Dermis microvascular lymphatic vessel endothelial cell (primary cell): ENCODE measurements around the gene APBA2. TPM values are rescaled to one million over a fixed set of nuclear protein-coding genes. Genes with fewer than 3 reads are reported as not detected.

ENCODE experiments used
- DNase-seq, 2 donors: peaks; one replicate each; pipeline versions ENCODE4 v3.0.0 to v3.0.0-alpha.2; 2010; ENCODE audit warnings: low read depth in 2 of 2
- total RNA-seq: library from RNA; depleted of rRNA; stranded (reverse); fragments of >200 nt; gene quantifications from 2 replicates; pipeline ENCODE4 v1.2.1, GENCODE V29; 2014

Gene APBA2
- total RNA-seq, 1 donor from 2014 or later = 22.7 TPM

DNA sequence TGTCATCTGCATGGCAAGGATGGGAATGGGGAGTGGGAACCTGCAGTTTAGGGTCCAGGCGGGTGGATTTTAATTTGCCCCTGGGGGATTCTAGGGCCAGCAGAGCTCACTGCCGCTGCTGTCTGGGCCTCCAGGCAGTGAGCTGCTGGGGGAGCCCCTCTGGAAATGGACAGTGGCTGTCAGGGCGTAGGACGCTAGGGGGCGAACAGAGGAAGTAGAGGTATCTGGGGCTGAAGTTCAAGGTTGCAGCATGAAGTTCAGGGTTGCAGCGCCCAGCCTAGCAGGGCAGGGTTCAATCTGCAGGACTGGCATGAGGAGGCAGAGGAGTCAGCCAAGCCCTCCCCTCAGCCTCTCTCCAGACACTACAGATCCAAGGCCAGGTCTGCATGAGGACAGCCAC is 49.5 kb downstream of the APBA2 start:
- DNase-seq = peak in 1 of 2 donors; percentile 16

- no peak for DNase-seq
Measured at GRCh38 chr15:28936081-28936480, 50.3 kb downstream of the APBA2 start.

DNA sequence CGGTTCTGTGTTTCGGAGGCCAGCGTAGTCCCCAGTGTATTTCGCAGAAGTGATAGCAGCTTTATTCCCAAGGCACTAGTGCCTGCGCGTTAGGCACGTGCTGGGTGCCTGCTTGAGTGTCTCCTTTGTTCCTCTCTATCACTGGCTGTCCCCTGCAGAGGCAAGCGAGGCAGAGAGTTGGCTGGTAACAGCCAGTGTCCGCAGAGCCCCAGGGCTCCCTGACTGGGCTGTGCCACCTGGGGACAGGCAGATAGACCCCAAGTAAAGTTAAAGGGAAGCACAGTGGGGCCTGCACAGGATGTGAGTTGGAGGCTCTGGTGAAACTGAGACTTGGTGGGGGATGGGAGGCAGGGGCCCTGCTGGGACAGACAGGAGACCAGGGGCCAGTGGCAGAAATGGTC is 50.7 kb downstream of the APBA2 start:
- no peak for DNase-seq

- DNase-seq = no peak
Measured at GRCh38 chr15:28937271-28937670, 51.5 kb downstream of the APBA2 start.

GRCh38 chr15:28942046-28942445 is 56.3 kb downstream of the APBA2 start:
- no peak for DNase-seq

GRCh38 chr15:28942571-28942970 is 56.8 kb downstream of the APBA2 start:
- no peak for DNase-seq

DNA sequence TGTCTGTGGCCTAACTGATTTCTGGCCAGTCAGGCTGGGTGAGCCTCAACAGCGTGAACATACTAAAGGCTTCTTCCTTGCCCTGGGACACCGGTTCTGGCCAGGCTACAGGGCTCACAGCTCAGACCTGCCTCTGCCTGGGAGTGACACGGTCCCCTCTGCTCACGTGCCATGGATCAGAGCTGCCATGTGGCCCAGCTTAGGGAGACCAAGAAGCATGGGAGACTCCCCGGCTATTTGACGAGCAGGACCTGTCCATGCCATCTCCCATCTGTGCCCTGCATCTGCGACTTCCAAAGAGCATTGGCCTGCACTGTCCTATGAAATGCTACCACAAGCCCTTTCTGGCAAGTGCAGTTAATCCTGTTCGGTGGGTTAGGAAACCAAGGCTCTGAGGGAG is 57.4 kb downstream of the APBA2 start:
- no peak for DNase-seq

DNA sequence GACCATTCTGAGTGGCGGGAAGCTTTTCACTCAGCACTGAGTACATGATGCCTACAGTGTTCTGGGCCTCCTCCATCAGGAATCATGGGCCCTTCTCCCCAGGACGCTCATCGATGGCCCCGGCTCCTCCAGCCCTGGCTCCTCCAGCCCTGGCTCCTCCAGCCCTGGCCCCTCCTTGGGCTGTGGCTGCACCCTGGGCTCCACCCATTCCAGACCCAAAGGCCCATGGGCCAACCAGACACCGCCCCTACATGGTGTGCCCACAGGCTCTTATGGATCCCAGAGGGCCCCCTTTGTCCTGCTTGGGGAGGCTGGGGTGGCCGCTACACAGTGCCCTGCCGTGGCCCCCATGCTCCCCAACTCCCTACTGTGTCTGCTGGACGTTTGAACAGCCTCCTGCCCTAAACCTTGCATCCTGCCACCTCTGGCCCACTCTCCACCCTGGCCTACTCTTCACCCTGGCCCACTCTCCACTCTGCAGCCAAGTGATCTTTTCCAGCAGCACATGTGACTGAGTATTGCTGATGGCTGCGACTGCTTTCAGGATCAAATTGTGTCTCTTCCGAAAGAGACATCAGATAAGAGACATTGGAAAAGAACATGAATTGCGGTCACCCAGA is 57.9 kb downstream of the APBA2 start:
- DNase-seq = no peak

DNA sequence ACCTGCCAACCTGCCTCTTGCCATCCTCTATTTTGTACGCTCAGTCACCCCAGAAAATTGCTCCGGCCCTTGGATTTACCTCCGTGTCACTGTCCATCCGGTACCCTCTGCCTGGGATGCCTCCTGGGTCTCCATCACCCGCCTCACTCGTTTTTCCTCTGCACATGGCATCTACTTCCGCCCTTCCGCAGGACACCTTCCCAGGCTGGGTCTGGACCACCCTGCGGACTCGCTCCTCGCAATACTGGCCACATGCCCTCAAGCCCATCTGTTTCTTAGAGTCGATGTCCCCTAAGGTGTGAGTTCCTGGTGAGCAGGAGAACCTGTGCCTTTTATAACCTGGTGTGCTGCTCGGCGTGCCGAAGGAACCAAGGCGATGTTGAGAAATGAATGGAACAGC is 58.5 kb downstream of the APBA2 start:
- DNase-seq = no peak

GRCh38 chr15:28944696-28945300 is 59.0 kb downstream of the APBA2 start:
- no peak for DNase-seq

DNA sequence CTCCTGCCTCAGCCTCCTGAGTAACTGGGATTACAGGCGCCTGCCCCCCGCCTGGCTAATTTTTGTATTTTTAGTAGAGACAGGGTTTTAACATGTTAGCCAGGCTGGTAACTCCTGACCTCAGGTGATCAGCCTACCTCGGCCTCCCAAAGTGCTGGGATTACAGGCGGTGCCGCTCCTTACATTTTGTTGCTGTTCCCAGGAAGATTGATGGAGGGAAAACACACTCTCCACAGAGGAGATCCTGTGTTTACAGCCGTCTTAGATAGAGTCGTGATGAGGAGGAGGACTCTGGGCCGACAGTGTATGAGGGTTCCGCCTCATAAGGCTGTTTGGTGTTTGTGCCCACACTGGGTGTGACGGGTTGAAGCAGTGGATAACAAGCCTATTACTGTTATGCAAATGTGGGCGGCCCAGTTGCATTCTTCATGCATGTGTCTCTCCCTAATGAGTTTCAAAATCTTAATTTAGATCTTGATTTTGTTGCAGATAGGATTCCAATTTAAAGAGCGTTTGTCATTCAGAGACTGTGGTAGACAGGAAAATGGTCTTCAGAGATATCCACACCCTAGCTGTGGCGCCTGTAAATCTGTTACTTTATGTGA is 60.0 kb downstream of the APBA2 start:
- no peak for DNase-seq

- no peak for DNase-seq
Measured at GRCh38 chr15:28946803-28947202, 61.0 kb downstream of the APBA2 start.

DNA sequence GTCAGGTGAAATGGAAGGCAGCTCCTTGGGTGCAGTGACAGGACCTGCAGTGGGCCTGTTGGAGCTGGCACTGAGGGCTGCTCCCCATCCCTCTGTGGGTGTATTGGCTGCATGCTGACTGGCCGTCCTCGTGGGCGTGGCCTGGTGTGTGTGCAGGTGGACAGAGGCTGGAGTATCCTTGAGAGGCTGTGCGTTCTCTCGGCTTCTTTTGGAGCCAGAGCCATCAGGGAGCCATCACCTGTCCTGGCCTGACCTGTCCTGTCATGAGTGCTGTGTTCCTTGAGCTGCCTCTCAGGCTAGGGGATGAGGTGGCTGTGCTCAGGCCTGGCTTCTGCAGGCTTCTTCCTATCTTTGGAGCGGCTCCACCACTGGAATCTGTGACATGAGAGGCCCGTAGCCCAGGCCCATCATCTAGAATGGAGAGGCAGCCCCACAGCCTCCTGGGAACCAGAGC is 61.5 kb downstream of the APBA2 start:
- DNase-seq = no peak

- DNase-seq = no peak
Measured at GRCh38 chr15:28948036-28948435, 62.3 kb downstream of the APBA2 start.

DNA sequence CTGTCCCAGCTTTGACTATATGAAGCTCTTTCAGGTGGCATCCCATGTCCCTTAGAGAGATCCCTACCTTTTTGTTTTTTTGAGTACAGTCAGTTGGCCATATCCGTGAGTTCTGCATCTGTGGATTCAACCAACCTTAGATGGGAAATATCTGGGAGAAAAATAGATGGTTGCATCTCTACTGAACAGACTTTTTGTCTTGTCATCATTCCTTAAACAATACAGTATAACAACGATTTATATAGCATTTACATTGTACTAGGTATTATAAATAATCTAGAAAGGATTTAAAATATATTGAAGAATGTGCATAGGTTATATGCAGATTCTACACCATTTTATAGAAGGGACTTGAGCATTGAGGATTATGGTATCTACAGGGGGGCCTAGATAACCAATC is 65.1 kb downstream of the APBA2 start:
- no peak for DNase-seq

DNA sequence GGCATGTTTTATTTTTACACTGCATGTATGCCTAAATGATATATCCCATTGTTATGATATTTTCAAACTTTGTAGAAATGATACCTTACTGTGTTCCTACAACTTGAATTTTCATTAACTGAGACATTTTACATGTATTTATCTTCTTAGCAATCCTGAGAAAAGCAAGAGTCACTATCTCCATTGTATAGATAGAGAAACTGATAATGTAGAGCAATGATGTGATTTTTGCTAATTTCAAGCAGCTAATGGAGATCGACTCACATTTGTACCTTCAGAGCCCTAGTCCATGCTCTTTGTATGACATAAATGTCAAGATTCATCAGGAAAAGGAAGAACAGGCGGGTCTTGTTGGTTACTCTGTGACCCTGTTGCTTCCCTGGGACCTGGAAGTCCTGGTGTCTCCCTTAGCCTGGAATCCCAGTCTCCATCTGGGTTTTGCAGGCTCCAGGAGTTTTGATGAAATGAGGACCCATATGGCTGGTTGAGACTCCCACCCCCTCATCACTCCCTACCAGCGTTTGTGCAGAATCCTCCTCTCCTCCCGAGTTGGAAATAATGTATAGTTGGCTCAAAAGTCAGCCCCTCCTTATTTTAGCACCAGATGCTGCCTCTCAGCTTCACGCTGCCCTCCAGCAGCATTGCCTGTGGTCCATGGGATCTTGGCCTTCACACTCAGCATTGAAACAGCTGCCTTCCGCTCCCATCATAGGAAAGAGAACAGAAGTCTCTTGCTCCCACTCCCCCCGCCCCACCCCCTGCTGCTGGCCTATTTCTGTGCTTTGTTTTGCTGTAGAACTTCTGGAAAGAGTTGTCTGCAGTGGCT is 67.1 kb downstream of the APBA2 start:
- DNase-seq = no peak

DNA sequence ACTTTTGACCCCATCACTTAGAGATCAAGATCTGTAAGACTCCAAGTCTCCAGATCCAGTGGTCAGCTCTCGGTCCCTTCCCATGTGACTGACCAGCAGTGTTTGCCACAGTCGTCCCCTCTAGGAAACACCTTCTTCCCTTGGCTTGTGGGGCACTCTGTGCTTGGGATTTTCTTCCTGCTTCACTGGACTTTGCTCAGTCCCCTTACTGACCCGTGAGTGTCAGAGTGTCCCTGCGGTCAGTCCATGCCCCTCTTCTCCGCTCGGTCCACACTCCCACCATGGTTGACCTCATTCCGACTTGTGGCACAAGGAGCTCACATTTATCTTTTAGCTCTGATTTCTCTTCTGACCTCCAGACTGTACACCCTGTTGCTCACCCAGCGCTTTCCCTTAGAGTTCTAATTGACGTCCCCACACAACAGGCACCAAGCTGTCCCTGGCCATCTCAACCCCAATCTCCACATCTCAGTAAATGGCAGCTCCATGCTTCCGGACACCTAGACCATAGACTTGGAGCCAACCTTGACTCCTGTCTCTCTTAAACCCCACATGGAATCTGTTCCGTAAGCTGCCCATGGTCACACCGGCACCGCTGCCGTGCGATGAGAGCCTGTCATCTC is 67.9 kb downstream of the APBA2 start:
- no peak for DNase-seq

DNA sequence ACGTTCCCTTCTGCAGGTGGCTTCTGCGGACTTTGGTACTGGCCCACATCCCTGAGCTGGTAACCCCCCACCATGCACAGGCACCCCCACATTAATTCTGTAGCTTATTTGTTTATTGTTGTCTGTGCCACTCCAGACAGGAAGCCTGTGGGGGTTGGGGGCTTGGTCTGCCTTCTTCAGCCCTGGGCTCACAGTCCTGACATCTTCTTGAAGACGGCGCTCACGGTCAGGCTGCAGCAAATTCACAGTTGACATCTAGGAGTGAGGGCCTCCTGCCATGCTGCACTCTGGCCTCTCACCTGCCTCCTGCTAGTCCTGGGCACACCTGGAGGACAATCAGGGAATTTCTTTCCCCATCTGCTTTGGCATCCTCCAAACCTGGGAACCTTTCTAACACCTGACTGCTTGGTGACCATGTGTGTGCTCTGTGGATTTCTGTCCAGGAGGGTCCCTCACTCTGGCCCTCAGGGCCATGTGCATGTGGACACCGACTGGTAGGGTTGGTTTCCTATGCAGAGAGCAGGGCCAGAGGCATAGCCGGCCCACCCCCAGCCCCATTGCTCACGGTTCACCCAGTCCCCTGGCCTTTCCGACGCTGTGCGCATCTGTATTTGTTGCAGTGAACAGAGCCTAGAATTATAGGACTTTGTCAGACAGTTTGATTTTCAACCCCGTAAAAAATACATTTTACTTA is 68.8 kb downstream of the APBA2 start:
- DNase-seq = no peak

- DNase-seq = peak in 1 of 2 donors; percentile 17
Measured at GRCh38 chr15:28955160-28955992, 69.6 kb downstream of the APBA2 start.

DNA sequence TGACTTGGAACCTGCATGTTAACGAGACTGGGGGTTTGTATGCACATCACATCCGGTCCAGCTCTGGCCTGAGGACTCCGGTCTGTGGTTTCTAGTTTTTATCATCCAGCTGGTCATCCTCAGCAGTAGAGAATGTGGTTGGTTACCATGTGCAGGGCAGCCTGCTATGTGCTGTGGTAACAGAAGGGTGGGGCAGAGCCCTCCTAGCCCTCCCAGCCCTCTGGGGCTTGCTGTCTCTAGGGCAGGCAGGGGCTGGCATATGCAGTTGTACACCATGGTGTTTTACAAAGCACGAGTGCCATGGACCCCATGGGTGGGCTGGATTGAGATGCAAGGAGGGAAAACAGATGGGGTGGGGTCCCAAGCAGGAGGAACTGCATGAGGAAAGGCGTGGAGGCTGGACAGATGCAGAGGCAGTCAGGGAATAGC is 70.2 kb downstream of the APBA2 start:
- no peak for DNase-seq
